Measurements from ENCODE around the gene BAHD1.

The BAHD1 gene

DNA sequence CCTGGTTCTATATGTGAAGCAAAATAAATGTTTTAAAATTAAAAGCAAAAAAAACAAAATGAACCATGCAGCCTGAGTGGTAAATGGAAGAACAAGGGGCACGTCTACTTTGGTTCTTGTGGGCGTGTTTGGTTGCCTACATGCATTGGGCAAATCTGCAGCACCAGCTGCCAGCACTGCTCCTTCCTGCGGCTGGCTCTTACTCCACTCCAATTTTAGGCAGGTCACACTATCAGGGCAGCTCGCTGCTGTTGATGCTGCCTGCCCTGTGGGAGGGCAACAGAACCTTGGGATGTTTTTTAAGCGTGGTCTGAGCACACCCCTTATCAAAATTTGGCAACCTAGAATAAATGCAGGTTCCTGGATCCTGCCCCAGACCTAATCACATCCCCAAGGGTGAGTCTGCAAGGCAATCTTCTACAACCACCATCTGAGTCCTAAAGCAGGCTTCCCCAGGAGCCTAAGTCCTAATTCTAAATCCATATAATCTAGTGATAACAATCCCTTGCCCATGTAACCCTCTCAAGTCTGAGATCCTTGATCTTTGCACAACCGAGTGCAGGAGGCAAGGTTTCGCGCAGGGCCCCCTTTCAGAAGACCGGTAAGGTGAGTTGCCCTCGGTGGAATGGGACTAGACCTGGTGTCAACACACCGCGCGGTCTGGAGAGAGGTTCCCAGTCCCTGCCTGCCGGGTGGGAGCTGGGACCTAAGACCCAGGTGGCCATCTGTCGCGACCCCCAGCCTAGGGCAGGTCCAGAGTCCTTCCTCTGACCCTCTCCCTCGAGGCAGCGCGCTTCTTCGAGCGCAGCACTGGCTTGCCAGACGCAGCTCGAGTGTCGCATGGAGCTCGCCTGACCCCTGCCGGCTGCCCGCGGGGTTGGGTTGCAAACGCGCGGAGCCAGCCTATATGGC lies 19.3 kb upstream of the BAHD1 start:
- peak; percentile 60 to 67 for DNase-seq (ENCODE audit: extremely low read depth in 1 of 2, low read depth in 1 of 2)

DNA sequence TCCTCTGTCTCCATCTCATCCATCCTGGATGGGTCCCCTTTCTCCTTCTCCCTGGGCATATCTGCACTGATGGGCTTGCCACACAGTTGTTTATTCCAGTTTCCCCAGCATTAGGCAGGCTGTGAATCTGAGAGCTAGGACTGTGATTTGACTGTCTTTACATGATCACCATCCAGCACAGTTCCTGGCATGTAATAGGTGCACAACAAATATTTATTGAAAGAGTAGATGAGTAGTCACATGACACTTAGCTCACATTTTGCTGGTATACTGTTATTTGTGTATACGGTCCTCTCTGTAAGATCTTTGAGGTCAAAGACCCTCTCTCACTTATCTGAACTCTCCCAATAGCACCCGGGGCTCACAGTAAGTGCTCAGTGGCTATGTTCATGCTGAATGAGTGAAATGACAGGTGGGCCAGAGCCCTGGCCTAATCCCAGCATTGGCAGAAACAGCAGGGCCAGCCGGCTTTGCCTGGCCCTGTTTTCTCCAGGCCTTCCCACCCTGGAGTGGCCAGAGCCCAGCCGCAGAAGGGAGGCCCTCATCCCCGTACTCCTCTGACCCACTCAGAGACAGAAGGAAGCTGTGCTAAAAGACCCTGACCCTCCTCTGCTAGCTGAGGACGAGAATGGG lies 16.2 kb upstream of the BAHD1 start:
- no peak for DNase-seq (ENCODE audit: extremely low read depth in 1 of 2, low read depth in 1 of 2)

DNA sequence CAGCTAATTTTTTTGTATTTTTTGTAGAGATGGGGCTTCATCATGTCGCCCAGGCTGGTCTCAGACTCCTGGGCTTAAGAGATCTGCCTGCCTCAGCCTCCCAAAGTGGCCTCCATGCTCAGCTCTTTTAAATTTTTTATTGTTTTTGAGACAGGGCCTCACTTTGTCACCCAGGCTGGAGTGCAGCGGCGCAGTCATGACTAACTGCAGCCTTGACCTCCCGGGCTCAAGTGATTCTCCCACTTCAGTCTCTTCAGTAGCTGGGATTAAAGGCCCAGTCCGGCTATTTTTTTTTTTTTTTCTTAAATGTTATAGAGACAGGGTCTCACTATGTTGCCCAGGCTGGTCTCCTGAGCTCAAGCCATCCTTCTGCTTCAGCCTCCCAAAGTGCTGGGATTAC lies 15.1 kb upstream of the BAHD1 start:
- no peak for DNase-seq (ENCODE audit: extremely low read depth in 1 of 2, low read depth in 1 of 2)

DNA sequence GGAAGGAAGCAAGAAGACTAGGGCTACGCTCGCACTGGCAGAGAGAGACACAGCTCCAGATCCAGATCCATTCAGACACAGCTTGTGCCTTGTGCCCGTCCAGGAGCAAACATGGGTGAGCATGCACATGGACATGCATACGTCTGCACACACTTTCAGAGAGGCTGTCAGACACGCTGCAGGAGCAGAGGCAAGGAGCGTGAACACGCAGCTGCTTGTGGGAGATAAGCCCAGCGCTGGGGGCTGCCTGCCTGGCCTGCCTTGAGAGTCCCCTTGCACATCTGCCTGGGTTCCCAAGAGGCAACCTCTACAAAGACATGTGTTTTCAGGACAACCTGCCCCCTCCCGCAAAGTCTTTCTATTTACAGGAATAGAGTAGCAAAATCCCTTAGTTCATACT lies 13.6 kb upstream of the BAHD1 start:
- DNase-seq (ENCODE audit: extremely low read depth in 1 of 2, low read depth in 1 of 2): no peak

DNA sequence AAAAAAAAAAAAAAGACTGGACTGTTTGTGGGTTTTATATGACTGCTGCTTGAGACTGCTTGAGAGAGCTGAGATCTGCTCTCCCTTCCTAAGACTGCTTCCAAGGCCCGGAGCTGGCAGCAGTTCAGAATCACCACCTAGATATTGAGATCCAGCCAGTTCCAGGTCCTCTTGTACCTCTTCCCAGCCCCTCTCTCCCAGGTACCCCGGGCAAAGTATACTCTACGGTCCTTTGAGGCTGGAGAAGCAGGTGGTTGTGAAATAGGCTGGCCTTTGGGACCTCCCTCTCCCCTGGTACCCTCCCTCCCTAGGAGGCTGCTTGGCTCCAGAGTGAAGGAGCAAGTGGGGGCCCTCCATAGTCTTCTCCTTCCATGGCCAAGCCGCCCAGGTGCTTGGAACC lies 12.6 kb upstream of the BAHD1 start:
- DNase-seq (ENCODE audit: extremely low read depth in 1 of 2, low read depth in 1 of 2): no peak

DNA sequence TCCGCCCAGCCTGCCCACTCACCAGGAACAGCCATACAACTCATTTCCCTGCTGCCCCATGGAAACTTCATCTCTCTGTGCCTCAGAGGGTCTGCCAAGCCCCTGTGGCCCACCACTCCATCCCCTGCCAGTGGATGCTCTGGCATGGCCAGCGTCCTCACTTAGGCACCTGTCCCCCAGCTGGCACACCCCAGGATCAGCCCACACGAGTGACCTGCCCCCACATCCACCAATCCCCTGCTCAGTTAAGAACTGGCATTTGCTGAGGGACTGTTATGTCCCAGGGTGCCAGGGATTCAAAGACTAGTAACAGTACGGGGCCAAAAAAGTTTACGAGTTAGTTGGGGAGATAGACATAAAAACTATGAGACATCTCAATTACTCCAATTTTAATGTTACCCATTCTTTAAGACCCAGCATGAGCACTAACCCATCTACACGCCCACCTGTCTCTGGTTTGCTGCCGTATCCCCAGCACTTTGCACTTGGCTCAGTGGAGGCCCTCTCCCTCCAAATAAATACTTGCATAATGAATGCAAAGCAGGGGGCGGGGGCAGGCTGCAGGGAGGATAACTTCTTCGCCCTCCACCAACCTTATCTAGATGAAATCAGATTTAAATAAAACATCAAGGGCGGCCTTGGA lies 11.6 kb upstream of the BAHD1 start:
- no peak for DNase-seq (ENCODE audit: extremely low read depth in 1 of 2, low read depth in 1 of 2)

DNA sequence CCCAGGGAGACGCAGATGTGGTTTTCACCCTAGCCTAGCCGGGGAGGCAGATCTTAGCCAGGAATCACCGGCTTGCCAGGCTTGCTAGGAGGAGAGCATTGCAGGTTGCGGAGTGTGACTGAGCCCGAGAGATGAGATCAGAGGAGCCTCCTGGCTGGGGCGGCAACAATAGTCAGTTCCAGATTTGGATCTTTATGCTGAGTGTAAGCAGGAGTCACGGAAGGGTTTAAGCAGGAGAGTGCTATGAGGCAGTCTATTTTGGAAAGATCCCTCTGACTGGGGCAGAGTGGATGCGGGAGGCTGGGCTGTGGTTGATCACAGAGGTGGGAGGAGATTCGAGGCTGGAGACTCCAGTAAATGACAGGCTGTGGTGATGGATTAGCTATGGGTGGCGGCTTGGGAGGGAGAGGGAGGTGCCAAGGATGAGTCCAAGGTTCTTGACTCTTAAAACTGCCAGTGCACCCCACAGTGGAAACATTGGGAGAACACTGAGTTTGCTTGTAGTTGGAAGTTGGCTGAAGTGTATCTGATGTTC lies 10.4 kb upstream of the BAHD1 start:
- no peak for DNase-seq (ENCODE audit: extremely low read depth in 1 of 2, low read depth in 1 of 2)

DNA sequence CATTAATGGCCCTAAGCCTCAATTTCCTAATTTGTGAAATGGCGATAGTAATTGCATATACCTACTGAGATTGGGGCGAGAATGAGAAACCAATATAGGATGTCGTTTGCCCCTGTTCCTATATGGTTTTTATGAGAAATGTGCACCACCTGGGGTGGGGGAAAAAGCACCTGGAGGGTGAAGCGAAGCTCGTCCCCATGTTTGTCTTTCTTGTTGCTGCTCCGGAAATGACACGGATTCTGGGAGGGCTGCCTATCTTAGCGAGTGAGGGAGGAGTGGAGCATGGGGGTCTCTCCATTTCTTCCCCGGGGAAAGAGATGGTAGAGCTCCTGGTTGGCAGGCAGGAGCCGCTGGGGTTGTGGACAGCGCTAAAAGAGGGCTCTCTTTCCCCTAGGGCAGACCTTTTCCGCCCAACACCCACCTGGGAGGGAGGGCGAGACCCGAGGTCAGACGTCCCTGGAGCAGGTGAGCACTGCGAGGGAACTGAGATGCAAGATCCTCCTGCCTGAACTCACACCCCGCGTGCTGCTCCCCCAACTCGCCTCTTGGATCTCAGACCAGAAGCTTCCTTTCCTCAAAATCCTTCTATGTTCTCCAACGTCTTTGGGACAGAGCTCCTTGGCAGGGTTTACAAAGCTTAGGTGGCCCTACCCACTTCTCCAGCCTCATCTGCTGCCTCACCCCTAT lies 5.6 kb upstream of the BAHD1 start:
- DNase-seq (ENCODE audit: extremely low read depth in 1 of 2, low read depth in 1 of 2): no peak

DNA sequence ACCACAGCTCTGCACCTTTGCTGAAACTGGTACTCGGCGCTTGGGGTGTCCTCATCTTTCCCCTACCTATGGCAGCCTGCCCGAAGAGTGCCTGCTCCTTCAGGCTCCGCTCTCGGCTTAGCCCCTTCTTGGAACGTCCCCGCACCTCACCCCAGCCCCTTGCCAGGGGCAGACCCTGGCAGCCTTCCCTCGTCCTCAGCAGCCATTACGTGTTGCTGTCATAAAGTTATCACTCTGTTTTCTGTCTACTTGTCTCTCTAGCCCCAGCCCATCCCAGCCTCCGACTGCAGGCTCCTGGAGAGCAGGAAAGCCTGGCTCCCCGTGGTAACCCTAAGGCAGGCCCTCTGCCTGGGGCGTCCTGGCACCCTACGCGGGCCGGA lies 5.1 kb upstream of the BAHD1 start:
- DNase-seq (ENCODE audit: extremely low read depth in 1 of 2, low read depth in 1 of 2): no peak

DNA sequence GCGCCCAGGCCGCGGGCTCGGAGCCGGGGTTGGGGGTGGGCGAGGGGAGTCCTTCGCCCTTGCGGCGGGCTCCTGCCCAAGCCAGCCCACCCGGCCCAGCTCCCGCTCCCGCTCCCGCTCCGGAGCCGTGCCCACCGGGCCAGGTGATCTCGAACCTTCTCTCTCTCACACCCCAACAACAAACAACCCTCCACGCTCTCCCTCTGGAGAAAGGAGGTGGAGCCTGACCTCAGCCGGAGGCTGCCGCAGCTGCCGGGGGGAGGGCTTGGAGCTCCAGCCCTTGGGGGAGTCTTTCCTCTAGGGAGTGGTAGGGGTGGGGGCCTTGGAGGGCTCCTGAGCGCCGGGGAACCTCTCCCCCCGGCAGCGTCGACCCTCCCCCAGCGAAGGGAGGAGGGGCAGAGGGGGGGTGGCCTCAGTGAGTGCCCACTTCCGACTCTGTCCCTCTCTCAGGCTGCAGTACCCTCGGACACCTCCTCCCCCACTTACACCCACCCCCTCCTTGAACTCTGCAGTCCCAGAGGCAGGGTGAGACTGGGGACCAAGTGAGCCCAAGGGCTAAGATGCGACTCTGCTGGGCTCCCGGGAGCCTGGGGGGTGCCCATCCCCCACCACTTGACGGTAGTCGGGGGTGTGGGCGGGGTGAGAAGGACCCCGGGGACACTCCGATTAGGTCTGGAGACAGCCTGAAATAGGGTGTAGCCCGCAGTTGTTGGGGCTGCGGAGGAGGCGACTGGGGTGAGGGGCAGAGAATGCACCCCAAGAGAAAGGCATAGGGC lies 4.4 kb upstream of the BAHD1 start:
- no peak for DNase-seq (ENCODE audit: extremely low read depth in 1 of 2, low read depth in 1 of 2)

DNA sequence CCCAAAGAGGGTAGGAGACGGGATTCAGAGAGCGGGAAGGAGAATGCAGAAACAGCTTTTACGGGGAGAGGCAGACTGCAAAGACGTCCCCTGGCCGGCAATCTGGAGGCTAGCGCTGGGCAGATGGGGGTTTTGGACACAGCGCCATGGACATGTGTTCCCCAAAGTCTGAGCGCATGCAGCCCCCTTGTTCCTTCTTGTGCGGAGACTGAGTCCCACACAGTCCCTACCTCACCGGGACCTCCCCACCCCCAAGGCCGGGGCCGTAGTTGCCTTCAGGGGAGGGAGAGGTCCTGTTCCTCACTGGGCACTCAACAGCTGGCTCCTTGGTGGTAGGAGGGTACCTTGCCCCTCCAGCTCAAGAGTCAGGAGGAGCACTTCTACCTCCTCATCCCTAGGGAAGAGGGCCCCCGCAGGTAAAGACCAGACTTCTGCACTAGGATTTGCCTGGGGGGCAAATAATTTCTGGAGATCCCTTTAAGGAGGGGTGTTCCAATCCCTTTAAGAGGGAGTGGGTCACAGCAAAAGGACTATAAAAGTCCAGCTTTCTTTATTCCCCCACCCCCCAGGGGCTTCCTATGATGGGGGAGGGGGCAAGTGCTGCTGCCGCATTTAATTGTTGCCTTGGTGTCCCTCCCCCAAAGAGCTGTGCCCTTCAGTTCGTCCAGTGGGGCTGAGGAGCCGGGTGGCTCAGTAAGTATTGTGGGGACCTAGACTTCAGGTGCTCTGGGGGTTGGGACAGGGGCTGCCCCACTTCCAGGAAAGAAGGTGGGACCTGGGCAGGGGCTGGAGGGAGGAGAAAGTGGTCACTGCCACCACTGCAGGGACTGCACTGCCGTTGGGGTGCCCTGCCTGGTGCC lies 3.6 kb upstream of the BAHD1 start:
- DNase-seq (ENCODE audit: extremely low read depth in 1 of 2, low read depth in 1 of 2): no peak

DNA sequence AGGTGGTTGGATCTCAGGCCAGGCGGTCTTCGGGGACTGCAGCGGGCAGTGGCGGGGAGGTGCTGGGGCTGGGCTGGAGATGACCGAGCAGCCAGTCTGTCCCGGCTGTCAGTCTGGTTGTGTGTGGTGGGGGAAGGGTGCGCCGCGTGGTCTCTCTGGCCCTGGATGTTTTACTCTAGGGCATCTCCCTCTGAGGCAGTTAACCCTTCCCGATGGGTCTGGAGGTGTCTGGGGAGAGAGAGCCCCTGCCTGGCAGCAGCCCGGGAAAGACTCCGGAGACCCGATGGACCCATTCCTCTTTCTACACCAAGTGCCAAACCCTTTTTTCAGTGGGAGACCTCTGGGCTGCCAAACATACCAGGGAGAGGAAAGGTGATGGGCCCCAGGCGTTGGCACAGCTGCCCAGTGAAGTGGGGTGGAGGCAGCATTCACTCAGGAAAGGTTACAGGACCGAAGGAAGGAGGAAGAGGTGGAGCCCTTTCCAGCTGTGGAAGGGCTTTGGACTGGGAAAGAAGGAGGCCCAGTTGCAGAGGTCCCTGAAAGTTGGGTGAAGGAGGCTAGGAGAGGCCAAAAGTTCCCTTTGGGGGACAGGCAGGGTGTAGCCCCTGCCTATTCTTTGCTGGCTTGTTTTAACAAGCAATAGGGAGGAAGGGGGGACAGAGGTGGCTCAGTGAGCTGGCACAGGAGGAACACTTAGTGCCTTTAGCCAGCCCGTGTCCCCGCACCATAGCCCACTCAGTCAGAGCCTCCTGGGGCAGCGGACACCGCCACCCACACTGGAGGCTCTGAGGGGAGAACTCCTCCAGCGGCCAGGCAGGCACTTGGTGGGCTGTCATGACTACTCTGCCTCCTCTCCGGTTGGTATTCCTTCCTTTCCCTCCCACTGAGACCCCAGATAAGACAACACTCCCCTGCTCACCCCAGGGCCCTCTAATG lies 2.7 kb upstream of the BAHD1 start:
- DNase-seq (ENCODE audit: extremely low read depth in 1 of 2, low read depth in 1 of 2): no peak

DNA sequence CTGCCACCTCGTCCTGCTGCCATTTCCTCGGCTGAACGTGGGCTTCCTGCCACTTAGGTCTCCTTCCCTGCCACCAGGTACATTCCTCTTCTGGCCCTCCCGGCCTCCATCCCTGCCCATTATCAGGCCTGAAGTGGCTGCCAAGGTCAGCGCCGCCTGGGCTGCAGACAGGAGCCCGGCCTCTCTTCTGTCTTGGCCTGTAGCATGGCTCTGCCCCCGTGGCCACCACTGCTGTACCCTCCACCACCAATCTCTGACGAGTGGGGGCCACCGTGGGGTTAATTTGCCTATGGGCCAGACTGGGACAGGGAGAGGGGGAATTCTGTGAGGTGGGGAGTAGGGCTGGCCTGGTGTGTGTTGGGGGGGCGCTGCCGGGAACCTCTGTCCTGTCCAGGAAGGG lies 2.0 kb upstream of the BAHD1 start:
- no peak for DNase-seq (ENCODE audit: extremely low read depth in 1 of 2, low read depth in 1 of 2)

DNA sequence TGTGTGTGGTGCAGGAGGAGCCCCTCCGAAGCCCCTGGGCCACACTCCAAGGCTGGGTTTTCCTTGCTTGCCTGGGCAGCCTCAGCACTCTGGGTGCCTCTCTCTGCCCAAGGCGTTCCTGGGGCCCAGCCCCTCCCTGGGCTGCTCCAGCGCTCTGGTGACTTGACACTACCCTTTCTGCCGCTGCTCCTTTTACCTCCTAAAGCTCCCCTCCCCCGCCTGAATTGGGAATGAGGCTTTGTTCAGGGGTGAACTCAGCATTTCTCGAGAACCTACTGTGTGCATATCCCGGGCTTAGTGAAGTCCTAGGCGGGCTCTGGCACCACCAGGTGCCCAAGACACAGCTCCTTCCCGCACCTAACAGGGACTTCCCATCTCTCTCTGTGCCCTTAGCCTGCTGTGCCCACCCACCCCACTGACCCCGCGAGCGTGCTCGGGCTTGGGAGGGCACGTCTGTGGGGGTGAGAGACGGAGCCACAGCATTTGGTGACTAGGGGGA lies 1.2 kb upstream of the BAHD1 start:
- no peak for DNase-seq (ENCODE audit: extremely low read depth in 1 of 2, low read depth in 1 of 2)

DNA sequence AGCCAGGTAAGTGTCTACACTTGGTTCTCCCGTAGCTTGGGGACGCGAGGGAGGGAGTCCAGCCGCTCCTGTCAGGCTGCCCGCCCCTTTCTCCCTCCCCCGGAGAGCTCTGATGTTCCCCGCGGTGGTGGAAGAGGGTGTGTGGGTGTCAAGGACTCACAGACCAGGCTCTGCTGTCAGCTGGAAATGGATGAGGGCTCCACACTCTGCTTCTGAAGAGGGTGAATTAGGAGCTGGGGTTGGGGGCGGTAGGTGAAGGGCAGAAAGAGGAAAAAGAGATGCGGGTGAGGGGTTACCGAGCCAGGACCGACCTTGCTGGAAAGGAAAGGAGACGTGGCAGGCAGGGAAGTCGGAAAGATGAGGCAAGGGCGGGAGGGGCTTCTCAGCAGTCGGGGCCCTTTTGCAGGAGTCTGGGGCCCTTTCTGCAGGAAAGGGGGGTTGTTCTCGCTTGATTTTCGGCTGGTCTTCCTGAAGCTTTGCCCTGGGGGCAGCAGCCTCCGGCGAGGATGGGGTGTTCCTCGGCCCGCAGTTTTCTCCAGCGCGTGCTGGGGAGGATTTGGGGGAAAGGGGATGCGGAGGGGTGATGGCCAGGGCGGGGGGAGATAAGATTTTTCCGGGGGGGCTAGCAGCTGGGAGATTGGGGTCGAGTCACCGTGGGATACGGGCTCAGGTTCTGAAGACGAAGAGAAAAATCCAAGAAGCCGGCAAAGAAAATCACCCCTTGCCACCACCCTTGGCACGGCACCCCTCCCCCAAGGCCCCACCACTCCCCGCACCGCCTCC lies 602 bp upstream of the BAHD1 start:
- DNase-seq (ENCODE audit: extremely low read depth in 1 of 2, low read depth in 1 of 2): no peak

DNA sequence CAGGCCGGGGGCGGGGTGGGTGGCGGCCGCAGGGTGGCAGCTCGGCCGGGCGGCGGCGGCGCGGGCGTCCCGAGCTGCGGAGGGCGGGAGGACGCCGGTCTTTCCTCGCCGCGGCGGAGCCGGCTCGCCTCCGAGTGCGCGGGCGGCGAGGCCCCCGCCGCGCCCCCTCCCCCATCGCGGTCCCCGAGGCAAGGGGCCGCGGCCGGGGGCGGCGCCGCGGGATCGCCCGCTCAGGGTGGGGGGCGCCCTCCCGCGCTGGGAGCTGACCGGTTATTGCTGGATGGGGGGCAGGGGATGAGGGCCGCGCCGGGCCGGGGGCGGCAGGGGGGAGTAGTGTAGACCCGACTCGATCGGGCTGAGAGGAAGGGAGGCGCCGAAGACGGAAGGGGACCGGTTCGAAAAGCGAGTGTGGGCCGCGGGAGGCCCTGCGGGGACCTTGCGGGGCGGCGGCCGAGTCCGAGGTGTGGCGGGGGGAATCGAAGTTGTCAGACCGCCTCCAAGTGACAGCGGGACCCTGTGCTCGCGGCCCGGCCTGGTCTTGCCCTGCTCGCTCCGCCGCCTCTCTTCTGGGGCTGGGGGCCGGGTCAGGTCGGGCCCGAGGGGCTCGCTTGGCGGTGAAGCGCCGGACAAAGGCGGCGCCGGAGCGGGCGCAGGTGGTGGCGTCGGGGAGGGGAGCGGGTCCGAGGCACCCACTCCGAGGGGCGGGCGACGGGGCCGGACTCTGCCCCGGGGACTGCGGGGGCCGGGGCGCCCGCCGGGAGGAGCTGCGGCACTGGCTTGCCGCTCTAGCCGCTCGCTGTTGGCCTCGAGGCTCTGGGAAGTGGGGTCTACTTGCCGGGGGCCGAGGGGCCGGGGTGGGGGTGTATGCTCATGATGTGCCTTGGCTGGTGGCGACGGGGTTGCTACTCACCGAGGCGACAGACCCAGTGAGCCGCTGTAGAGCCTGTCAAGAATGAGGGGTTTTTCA lies 1.1 kb downstream of the BAHD1 start:
- no peak for DNase-seq (ENCODE audit: extremely low read depth in 1 of 2, low read depth in 1 of 2)
